HCT116 (cell line): ENCODE results near the gene SLC39A12.

ENCODE experiments used
- EZH2 ChIP-seq: fragments of 200-600 bp; sonication (generic); IDR thresholded peaks from 2 replicates; pipeline ENCODE4 v1.6.1; 2017; ENCODE audit warnings: antibody characterized with exemption, mixed run types
- REST ChIP-seq: IDR thresholded peaks from 2 replicates; pipeline ENCODE4 v1.6.1; 2012; ENCODE audit warnings: low read depth
- SP1 ChIP-seq: IDR thresholded peaks from 2 replicates; pipeline ENCODE4 v1.6.1; 2012; ENCODE audit warnings: low read depth
- TCF7L2 ChIP-seq: IDR thresholded peaks from 2 replicates; pipeline ENCODE4 v1.7.0; 2011; ENCODE audit warnings: borderline replicate concordance, inconsistent platforms; ENCODE audit not compliant: insufficient read depth, insufficient read length; ENCODE audit errors: extremely low read depth
- TF ChIP-seq, protein P1 (sequence below), 3 experiments: fragments of 200-600 bp in 1 of 3; sonication (generic) in 1 of 3; IDR thresholded peaks in 2 of 3; conservative IDR thresholded peaks in 1 of 3; 2 replicates each; pipeline ENCODE4 v1.5.1; 2012 to 2017; ENCODE audit warnings: low read depth in 2 of 3, low read length in 2 of 3, antibody characterized with exemption in 1 of 3, borderline replicate concordance in 1 of 3, control low read depth in 1 of 3, mild to moderate bottlenecking in 1 of 3, mixed read lengths in 1 of 3, mixed run types in 1 of 3, moderate library complexity in 1 of 3; ENCODE audit not compliant: insufficient read depth in 1 of 3

DNA sequence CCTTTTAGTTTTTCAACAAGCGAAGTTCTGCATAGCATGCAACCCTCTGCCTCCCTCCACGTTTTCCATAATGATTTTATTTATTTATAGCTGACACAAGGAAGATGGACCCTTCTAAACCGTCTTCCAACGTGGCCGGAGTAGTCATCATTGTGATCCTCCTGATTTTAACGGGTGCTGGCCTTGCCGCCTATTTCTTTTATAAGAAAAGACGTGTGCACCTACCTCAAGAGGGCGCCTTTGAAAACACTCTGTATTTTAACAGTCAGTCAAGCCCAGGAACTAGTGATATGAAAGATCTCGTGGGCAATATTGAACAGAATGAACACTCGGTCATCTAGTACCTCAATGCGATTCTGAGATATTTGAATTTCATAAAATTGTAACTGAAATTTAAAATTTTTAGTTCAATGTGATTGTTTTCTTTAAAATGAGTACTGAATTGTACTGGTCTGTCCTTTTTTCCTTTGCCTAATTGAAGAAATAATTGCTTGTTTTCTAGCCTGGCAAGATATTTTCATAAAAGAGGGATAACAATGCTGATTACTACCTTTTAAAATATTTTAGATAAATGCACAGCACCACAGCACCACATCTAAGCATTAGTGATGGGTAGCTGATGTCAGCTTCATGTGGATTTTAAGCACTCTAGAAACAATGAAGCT lies 41.5 kb upstream of the SLC39A12 start:
- TF ChIP-seq, protein P1, sequence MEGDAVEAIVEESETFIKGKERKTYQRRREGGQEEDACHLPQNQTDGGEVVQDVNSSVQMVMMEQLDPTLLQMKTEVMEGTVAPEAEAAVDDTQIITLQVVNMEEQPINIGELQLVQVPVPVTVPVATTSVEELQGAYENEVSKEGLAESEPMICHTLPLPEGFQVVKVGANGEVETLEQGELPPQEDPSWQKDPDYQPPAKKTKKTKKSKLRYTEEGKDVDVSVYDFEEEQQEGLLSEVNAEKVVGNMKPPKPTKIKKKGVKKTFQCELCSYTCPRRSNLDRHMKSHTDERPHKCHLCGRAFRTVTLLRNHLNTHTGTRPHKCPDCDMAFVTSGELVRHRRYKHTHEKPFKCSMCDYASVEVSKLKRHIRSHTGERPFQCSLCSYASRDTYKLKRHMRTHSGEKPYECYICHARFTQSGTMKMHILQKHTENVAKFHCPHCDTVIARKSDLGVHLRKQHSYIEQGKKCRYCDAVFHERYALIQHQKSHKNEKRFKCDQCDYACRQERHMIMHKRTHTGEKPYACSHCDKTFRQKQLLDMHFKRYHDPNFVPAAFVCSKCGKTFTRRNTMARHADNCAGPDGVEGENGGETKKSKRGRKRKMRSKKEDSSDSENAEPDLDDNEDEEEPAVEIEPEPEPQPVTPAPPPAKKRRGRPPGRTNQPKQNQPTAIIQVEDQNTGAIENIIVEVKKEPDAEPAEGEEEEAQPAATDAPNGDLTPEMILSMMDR (IDR thresholded peaks at IDR 0.05 in 2 of 3, conservative IDR thresholded peaks at IDR 0.05 in 1 of 3; ENCODE audit: borderline replicate concordance in 1 of 3, insufficient read depth in 1 of 3, low read depth in 2 of 3, low read length in 2 of 3), result peak; percentile 53 to 77 (median 59); a peak in 5 of 6 replicates
- no peak for TF ChIP-seq TCF7L2
- no peak for TF ChIP-seq SP1
- TF ChIP-seq EZH2, result no peak
- TF ChIP-seq REST, result no peak
